Activated T-cell treated with anti-CD3 and anti-CD28 coated beads, Interleukin-2, amount 50 U/mL, for 72 hours (primary cell): ENCODE results near the gene ZNF300. TPM values are rescaled to one million over a fixed set of nuclear protein-coding genes. Genes with fewer than 3 reads are reported as not detected.
"Not testable (repeated sequence)": the region's sequence is repeated elsewhere in the genome, so short reads cannot be mapped to it uniquely, and the experiment has no call there.

ENCODE experiments used
- ATAC-seq, 2 donors: fragments of 150-1000 bp; cut with Tn5 transposase; replicated peaks in 1 of 2; 2 replicates each; pipeline ENCODE4 v1.10.0; 2021; ENCODE audit warnings: moderate library complexity in 2 of 2, mild to moderate bottlenecking in 1 of 2
- DNase-seq, 2 donors: peaks; one replicate each; pipeline ENCODE4 v3.0.0; 2021 to 2022; ENCODE audit warnings: mixed read lengths in 1 of 2
- H3K27ac Mint-ChIP-seq: one replicate; pipeline ENCODE4 v1.8.0; 2022; ENCODE audit warnings: mild to moderate bottlenecking, moderate library complexity, mixed read lengths
- H3K27me3 Mint-ChIP-seq: one replicate; pipeline ENCODE4 v1.8.0; 2022; ENCODE audit warnings: low read depth, mixed read lengths
- H3K36me3 Mint-ChIP-seq, 2 donors: one replicate each; pipeline ENCODE4 v1.8.0; 2022; ENCODE audit warnings: mixed read lengths in 2 of 2, mild to moderate bottlenecking in 1 of 2; ENCODE audit not compliant: insufficient read depth in 2 of 2
- H3K4me1 Mint-ChIP-seq: one replicate; pipeline ENCODE4 v1.8.0; 2022; ENCODE audit warnings: low read depth, mixed read lengths
- H3K4me3 Mint-ChIP-seq, 2 donors: one replicate each; pipeline ENCODE4 v1.8.0; 2022; ENCODE audit warnings: mild to moderate bottlenecking in 2 of 2, mixed read lengths in 2 of 2, moderate library complexity in 2 of 2
- H3K9me3 Mint-ChIP-seq, 2 donors: one replicate each; pipeline ENCODE4 v1.8.0; 2022; ENCODE audit warnings: mixed read lengths in 2 of 2
- total RNA-seq, 2 donors: library from RNA; stranded (reverse); gene quantifications; one replicate each; pipeline ENCODE4 v1.2.3, GENCODE V29; 2022

The ZNF300 gene
- total RNA-seq, 2 donors from 2014 or later = 0.44 to 0.79 TPM

GRCh38 chr5:150862070-150862469 lies 42.7 kb downstream of the ZNF300 start:
- Mint-ChIP-seq H3K4me1 (no peaks in the 10 kb centered on the region), H3K36me3 (peaks cover 6 to 7% of the 10 kb centered on the region in 2 donors), H3K9me3 (peaks cover 5 to 11% of the 10 kb centered on the region in 2 donors), H3K27me3 (peaks cover 7% of the 10 kb centered on the region), H3K27ac (no peak overlapping the region), H3K4me3 (no peak overlapping the region)
- ATAC-seq = no peak
- DNase-seq = no peak

GRCh38 chr5:150860246-150860821 lies 44.4 kb downstream of the ZNF300 start:
- DNase-seq (no peak), ATAC-seq (no peak)
- peaks cover 4 to 11% of the 10 kb centered on the region in 2 donors for H3K9me3 Mint-ChIP-seq
- H3K4me1 Mint-ChIP-seq = no peaks in the 10 kb centered on the region
- peaks cover 7% of the 10 kb centered on the region for H3K27me3 Mint-ChIP-seq
- peaks cover 6 to 7% of the 10 kb centered on the region in 2 donors for H3K36me3 Mint-ChIP-seq
- no peak overlapping the region for H3K27ac Mint-ChIP-seq
- H3K4me3 Mint-ChIP-seq = no peak overlapping the region

DNA sequence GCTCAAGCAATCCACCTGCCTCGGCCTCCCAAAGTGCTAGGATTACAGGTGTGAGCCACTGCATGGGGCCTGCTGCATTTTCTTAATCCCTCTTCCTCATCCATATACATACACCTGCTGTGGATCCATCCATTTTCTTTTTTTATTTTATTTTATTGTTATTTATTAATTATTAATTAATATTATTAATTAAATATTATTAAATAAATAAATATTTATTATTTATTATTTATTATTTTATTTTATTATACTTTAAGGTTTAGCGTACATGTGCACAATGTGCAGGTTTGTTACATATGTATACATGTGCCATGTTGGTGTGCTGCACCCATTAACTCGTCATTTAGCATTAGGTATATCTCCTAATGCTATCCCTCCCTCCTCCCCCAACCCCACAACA lies 48.1 kb downstream of the ZNF300 start:
- not testable (repeated sequence) for H3K27me3 Mint-ChIP-seq, H3K4me3 Mint-ChIP-seq, DNase-seq, H3K36me3 Mint-ChIP-seq, H3K4me1 Mint-ChIP-seq, ATAC-seq, H3K27ac Mint-ChIP-seq
- H3K9me3 Mint-ChIP-seq = peaks cover 3 to 11% of the 10 kb centered on the region in 2 donors

- ATAC-seq (no peak), DNase-seq (no peak)
- Mint-ChIP-seq H3K4me3 (peak overlapping the region in 1 of 2 donors; percentile 74), H3K27me3 (no peaks in the 10 kb centered on the region), H3K4me1 (no peaks in the 10 kb centered on the region), H3K9me3 (peaks cover 0 to 2% of the 10 kb centered on the region in 2 donors), H3K27ac (no peak overlapping the region), H3K36me3 (peaks cover 0 to 3% of the 10 kb centered on the region in 2 donors)
These were observed 51.2 kb downstream of the ZNF300 start for GRCh38 chr5:150853561-150853960.

GRCh38 chr5:150851039-150851438 lies 53.7 kb downstream of the ZNF300 start:
- ATAC-seq (no peak), DNase-seq (no peak)
- Mint-ChIP-seq H3K4me3 (no peak overlapping the region), H3K36me3 (peaks cover 0 to 5% of the 10 kb centered on the region in 2 donors), H3K27ac (no peak overlapping the region), H3K27me3 (no peaks in the 10 kb centered on the region), H3K4me1 (peaks cover 19% of the 10 kb centered on the region), H3K9me3 (peaks cover 0 to 2% of the 10 kb centered on the region in 2 donors)

- Mint-ChIP-seq H3K9me3 (no peaks in the 10 kb centered on the region), H3K36me3 (peaks cover 3 to 4% of the 10 kb centered on the region in 2 donors)
- no peak for ATAC-seq
These were observed 56.5 kb downstream of the ZNF300 start for GRCh38 chr5:150848271-150848670.

DNA sequence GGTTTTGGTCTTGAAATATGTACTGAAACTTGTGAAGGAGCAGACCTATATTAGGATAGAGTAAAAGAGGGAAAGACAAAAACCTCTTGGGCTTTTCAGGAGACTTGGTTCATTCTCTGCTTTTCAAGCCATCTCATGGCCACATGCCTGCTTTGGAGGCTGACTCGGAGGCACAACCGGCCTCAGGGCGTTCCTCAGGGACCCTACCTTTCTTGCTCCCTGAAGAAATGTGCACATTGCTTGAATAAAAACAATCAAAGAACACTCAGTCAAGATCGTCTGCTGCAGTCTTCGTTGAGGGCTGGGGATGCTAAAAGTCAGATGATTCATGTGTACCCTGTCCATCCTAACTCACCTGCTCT lies 57.5 kb downstream of the ZNF300 start:
- ATAC-seq = no peak
- no peak overlapping the region for H3K27ac Mint-ChIP-seq
- H3K4me3 Mint-ChIP-seq = peak overlapping the region; percentile 79 to 87
- no peaks in the 10 kb centered on the region for H3K9me3 Mint-ChIP-seq
- H3K27me3 Mint-ChIP-seq = no peaks in the 10 kb centered on the region
- peaks cover 21% of the 10 kb centered on the region for H3K4me1 Mint-ChIP-seq
- peaks cover 3 to 4% of the 10 kb centered on the region in 2 donors for H3K36me3 Mint-ChIP-seq
- DNase-seq = no peak

More at GRCh38 chr5:150848271-150848670, 56.5 kb downstream of the ZNF300 start:
- H3K27ac Mint-ChIP-seq = no peak overlapping the region
- peak overlapping the region in 1 of 2 donors; percentile 14 for H3K4me3 Mint-ChIP-seq
- no peaks in the 10 kb centered on the region for H3K27me3 Mint-ChIP-seq
- DNase-seq = no peak
- peaks cover 21% of the 10 kb centered on the region for H3K4me1 Mint-ChIP-seq

- no peaks in the 10 kb centered on the region for H3K27me3 Mint-ChIP-seq
- no peaks in the 10 kb centered on the region for H3K9me3 Mint-ChIP-seq
- peak overlapping the region; percentile 62 for H3K27ac Mint-ChIP-seq
- peaks cover 3 to 4% of the 10 kb centered on the region in 2 donors for H3K36me3 Mint-ChIP-seq
- peaks cover 21% of the 10 kb centered on the region for H3K4me1 Mint-ChIP-seq
- peak; percentile 68 to 70 for DNase-seq
- ATAC-seq = peak; percentile 93 to 97
- H3K4me3 Mint-ChIP-seq = peak overlapping the region; percentile 79 to 87
These were observed 58.0 kb downstream of the ZNF300 start for GRCh38 chr5:150846654-150847333.

DNA sequence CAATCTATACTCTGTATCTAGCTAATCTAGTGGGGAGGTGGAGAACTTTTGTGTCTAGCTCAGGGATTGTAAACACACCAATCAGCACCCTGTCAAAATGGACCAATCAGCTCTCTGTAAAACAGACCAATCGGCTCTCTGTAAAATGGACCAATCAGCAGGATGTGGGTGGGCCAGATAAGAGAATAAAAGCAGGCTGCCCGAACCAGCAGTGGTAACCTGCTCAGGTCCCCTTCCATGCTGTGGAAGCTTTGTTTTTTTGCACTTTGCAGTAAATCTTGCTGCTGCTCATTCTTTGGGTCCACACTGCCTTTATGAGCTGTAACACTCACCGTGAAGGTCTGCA lies 58.5 kb downstream of the ZNF300 start, which contains the start of gene IRGM:
Gene IRGM, plus strand, starts transcription at position 214 of the 346 bp plus-strand sequence. CDS start 1,603 bp downstream, outside the sequence.
- H3K27me3 Mint-ChIP-seq, DNase-seq, ATAC-seq, H3K36me3 Mint-ChIP-seq, H3K9me3 Mint-ChIP-seq: not testable (repeated sequence)
- peaks cover 21% of the 10 kb centered on the region for H3K4me1 Mint-ChIP-seq
- peak within 1 kb of the TSS; percentile 79 to 87 for H3K4me3 Mint-ChIP-seq
- peak within 1 kb of the TSS; percentile 62 for H3K27ac Mint-ChIP-seq

DNA sequence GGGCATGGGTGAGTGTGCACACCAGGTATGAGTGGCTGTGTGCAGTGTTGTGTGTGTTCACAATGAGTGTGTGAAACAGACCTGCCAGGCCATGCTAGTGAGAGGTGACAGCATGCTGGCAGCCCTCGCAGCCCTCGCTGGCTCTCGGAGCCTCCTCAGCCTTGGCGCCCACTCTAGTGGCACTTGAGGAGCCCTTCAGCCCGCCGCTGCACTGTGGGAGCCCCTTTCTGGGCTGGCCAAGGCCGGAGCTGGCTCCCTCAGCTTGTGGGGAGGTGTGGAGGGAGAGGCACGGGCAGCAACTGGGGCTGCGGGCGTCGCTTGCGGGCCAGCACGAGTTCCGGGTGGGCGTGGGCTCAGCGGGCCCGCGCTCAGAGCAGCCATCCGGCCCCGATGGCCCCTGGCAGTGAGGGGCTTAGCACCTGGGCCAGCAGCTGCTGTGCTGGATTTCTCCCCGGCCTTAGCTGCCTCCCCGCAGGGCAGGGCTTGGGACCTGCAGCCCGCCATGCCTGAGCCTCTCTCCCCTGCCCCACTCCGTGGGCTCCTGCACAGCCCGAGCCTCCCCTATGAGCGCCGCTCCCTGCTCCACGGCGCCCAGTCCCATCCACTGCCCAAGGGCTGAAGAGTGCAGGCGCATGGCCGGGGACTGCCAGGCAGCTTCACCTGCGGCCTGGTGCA lies 59.5 kb downstream of the ZNF300 start:
- not testable (repeated sequence) for H3K9me3 Mint-ChIP-seq, H3K4me3 Mint-ChIP-seq, H3K27me3 Mint-ChIP-seq, ATAC-seq, H3K27ac Mint-ChIP-seq, H3K36me3 Mint-ChIP-seq, DNase-seq
- H3K4me1 Mint-ChIP-seq = peaks cover 21% of the 10 kb centered on the region

Other genes with a start within 250 kb of the ZNF300 start
- under 1 TPM in 1 of 2 donors, not detected in 1; 0.16 TPM for gene MYOZ3, start 243.7 kb downstream of the ZNF300 start, total RNA-seq
- 10 to 100 TPM; 86.2 to 97.2 TPM for gene RBM22, start 203.9 kb downstream of the ZNF300 start, total RNA-seq
- 10 to 100 TPM; 58.1 to 61.5 TPM for gene DCTN4, start 146.0 kb downstream of the ZNF300 start, total RNA-seq
- 10 to 100 TPM; 24.7 to 38.0 TPM for gene SMIM3, start 126.2 kb downstream of the ZNF300 start, total RNA-seq
- gene IRGM, start 58.5 kb downstream of the ZNF300 start, total RNA-seq = 1 to 10 TPM; 4.1 to 7.6 TPM
- not detected for gene GPX3, start 115.6 kb upstream of the ZNF300 start, total RNA-seq
- 100 to 1,000 TPM; 358 to 420 TPM for gene TNIP1, start 176.1 kb upstream of the ZNF300 start, total RNA-seq